Measurements from ENCODE around the gene AFMID. TPM values are rescaled to one million over a fixed set of nuclear protein-coding genes. Genes with fewer than 3 reads are reported as not detected.

Gene AFMID
- total RNA-seq, 4 donors from 2014 or later = 33.7 to 82.4 (median 60.4) TPM

GRCh38 chr17:78211032-78211431 lies 23.9 kb downstream of the AFMID start:
- H3K4me1 ChIP-seq = peaks cover 0 to 18% (median 10%) of the 10 kb centered on the region in 4 donors
- intact Hi-C loops (cut with DNase I; ENCODE audit: low total_unique reads) = no loop called here
- H3K4me3 ChIP-seq = no peak overlapping the region
- no peaks in the 10 kb centered on the region for H3K9me3 ChIP-seq
- H3K27ac ChIP-seq = no peak overlapping the region
- H3K27me3 ChIP-seq = no peaks in the 10 kb centered on the region
- TF ChIP-seq CTCF (IDR thresholded peaks at IDR 0.05) = no peak
- TF ChIP-seq EP300 (IDR thresholded peaks at IDR 0.05; ENCODE audit: low read depth) = no peak
- no peak for TF ChIP-seq POLR2A (IDR thresholded peaks at IDR 0.05)
- TF ChIP-seq POLR2AphosphoS5 (IDR thresholded peaks at IDR 0.05) = no peak
- H3K36me3 ChIP-seq = no peaks in the 10 kb centered on the region
- DNase-seq = no peak
- in situ Hi-C loops (cut with MboI; ENCODE audit: low pct_ligation_motif_present in 1 of 4, low pct_unique_long_range_greater_than_20kb in 1 of 4, low sequenced_read_pairs in 3 of 4) = no loop called here
- 75 to 87% methylated on average over 6 to 11 of the region's 11 CpGs for WGBS, 2 donors (ENCODE audit: low coverage in 1 of 2)

- TF ChIP-seq POLR2AphosphoS5 (IDR thresholded peaks at IDR 0.05) (peak; percentile 15 to 22 (median 20)), CTCF (IDR thresholded peaks at IDR 0.05) (no peak)
- peak; percentile 92 for DNase-seq
- Histone ChIP-seq H3K36me3 (no peaks in the 10 kb centered on the region), H3K27ac (peak within 1 kb of the TSS in 1 of 4 donors; percentile 51), H3K9me3 (no peaks in the 10 kb centered on the region), H3K4me3 (peak within 1 kb of the TSS in 3 of 4 donors; percentile 38 to 63 (median 62)), H3K27me3 (no peaks in the 10 kb centered on the region), H3K4me1 (peaks cover 0 to 18% (median 10%) of the 10 kb centered on the region in 4 donors)
- in situ Hi-C loops (cut with MboI; ENCODE audit: low pct_ligation_motif_present in 1 of 4, low pct_unique_long_range_greater_than_20kb in 1 of 4, low sequenced_read_pairs in 3 of 4) = no loop called here
- intact Hi-C loops (cut with DNase I; ENCODE audit: low total_unique reads) = no loop called here
- WGBS, 2 donors (ENCODE audit: low coverage in 1 of 2) = 0% methylated on average over 3 to 32 of the region's 60 CpGs
Measured at GRCh38 chr17:78214016-78214705, 27.0 kb downstream of the AFMID start, which contains the start of gene BIRC5. TSS of gene BIRC5 (plus strand) at chr17:78214253. CDS start at chr17:78214317, 64 bp downstream.

DNA sequence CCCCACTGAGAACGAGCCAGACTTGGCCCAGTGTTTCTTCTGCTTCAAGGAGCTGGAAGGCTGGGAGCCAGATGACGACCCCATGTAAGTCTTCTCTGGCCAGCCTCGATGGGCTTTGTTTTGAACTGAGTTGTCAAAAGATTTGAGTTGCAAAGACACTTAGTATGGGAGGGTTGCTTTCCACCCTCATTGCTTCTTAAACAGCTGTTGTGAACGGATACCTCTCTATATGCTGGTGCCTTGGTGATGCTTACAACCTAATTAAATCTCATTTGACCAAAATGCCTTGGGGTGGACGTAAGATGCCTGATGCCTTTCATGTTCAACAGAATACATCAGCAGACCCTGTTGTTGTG lies 27.5 kb downstream of the AFMID start:
- peaks cover 0 to 18% (median 10%) of the 10 kb centered on the region in 4 donors for H3K4me1 ChIP-seq
- no peaks in the 10 kb centered on the region for H3K27me3 ChIP-seq
- H3K4me3 ChIP-seq = peak overlapping the region in 3 of 4 donors; percentile 38 to 63 (median 62)
- WGBS, 2 donors (ENCODE audit: low coverage in 1 of 2) = 13 to 27% methylated on average over 2 to 5 of the region's 5 CpGs
- intact Hi-C loops (cut with DNase I; ENCODE audit: low total_unique reads) (no loop called here), in situ Hi-C loops (cut with MboI; ENCODE audit: low pct_ligation_motif_present in 1 of 4, low pct_unique_long_range_greater_than_20kb in 1 of 4, low sequenced_read_pairs in 3 of 4) (no loop called here)
- no peaks in the 10 kb centered on the region for H3K9me3 ChIP-seq
- no peak for DNase-seq
- peak overlapping the region in 1 of 4 donors; percentile 51 for H3K27ac ChIP-seq
- TF ChIP-seq POLR2AphosphoS5 (IDR thresholded peaks at IDR 0.05) (no peak), POLR2A (IDR thresholded peaks at IDR 0.05) (no peak), EP300 (IDR thresholded peaks at IDR 0.05; ENCODE audit: low read depth) (no peak), CTCF (IDR thresholded peaks at IDR 0.05) (no peak)
- H3K36me3 ChIP-seq = no peaks in the 10 kb centered on the region

GRCh38 chr17:78219396-78220150 lies 32.4 kb downstream of the AFMID start:
- no peak for TF ChIP-seq POLR2AphosphoS5 (IDR thresholded peaks at IDR 0.05)
- no peak for TF ChIP-seq EP300 (IDR thresholded peaks at IDR 0.05; ENCODE audit: low read depth)
- no peak for TF ChIP-seq POLR2A (IDR thresholded peaks at IDR 0.05)
- TF ChIP-seq CTCF (IDR thresholded peaks at IDR 0.05) = no peak
- H3K27me3 ChIP-seq = no peaks in the 10 kb centered on the region

More at GRCh38 chr17:78219396-78220150, 32.4 kb downstream of the AFMID start:
- H3K4me3 ChIP-seq = no peak overlapping the region
- 80 to 91% methylated on average over 6 to 11 of the region's 11 CpGs for WGBS, 2 donors (ENCODE audit: low coverage in 1 of 2)
- no peak for DNase-seq
- intact Hi-C loops (cut with DNase I; ENCODE audit: low total_unique reads) = no loop called here
- H3K4me1 ChIP-seq = peaks cover 0 to 8% (median 4%) of the 10 kb centered on the region in 4 donors
- no peaks in the 10 kb centered on the region for H3K36me3 ChIP-seq
- no peaks in the 10 kb centered on the region for H3K9me3 ChIP-seq
- H3K27ac ChIP-seq = no peak overlapping the region
- in situ Hi-C loops (cut with MboI; ENCODE audit: low pct_ligation_motif_present in 1 of 4, low pct_unique_long_range_greater_than_20kb in 1 of 4, low sequenced_read_pairs in 3 of 4) = no loop called here
